Activated gamma-delta T cell treated with Interleukin-2 at 50 U/mL for 16 hours (primary cell): ENCODE measurements around the gene ZXDC.

Experiments
- DNase-seq: peaks from one replicate; pipeline ENCODE4 v3.0.0-alpha.2; 2020

Gene ZXDC

DNA sequence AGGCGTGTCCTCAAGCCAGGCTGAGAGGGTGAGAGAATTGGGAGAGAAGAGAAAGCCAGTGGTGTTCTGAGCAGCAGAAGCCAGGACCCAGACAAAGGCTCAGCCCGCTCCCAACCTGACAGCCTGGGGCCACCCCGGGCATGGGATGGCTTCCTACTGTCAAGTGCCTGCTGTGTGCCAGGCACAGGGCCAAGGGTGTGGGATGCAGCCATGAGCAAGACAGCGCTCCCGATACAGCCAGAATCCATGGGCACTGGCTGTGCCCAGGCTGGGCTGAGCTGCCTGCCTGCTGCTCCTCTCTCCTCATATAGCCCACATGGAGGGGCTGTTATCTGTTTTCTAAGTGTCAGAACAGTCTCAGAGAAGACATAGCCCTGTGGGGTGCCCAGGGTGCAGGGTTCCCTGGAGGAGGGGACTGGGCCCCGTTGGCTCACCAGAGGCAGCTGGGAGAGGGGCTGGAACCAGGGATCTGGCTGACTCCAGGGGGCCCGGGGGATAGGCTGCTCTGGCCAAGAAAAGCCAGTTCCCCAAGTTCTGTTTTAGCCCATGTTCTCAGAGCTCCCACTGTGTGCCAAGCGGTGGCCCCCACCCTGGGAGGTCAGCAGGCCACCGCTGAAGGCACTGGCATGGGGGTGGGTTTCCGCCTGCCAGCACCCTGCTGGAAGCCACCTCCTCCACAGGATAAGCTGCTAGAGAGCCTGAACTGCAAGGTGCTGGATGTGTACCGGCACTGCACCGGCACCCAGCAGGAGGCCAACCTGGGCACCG, 42.0 kb downstream of the ZXDC start:
- no peak for DNase-seq

DNA sequence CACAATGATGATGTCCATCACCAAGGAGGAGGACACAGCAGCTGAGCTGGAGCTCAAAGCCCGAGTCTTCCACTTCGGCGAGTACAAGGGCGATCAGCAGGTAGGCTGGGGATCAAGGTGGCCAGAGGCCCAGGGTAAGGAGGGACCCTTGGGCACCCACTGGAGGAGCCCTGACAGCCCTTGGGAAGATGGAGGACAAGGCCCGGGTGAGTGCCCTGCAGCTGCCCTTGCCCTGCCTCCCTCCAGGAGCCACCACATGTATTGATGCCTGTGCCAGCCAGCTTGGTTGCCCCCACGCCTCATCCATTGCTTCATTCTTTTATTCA, 42.6 kb downstream of the ZXDC start:
- DNase-seq, result no peak

DNA sequence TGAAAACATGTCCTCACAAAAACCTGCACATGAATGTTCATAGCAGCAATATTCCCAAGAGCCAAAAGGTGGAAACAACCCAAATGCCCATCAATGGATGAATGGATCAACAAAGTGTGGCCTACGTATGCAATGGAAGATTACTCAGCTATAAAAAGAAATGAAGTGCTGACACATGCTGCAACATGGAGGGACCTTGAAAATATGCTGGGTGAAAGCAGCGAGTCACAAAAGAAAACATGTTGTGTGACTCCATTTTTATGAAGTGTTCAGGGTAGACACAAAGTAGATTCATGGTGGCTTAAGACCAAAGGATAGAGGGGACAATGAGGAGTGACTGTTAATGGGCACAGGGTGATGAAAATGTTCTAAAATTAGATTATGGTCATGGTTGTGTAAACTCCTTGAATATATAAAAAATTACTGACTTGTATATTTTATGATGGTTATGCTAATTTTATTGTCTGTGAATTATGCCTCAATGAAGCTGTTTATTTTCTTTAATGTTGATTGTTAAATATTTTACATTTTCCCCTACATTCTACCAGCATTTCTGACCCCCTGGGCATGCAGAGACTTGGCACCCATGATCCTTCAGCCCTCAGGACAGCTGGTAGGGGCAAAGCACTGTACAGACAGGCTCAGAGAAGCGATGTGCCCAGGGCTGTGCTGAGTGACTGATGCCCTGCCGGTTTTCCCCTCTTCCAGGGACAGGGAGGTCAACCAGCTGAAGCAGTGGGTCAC, 43.2 kb downstream of the ZXDC start:
- DNase-seq, result no peak

DNA sequence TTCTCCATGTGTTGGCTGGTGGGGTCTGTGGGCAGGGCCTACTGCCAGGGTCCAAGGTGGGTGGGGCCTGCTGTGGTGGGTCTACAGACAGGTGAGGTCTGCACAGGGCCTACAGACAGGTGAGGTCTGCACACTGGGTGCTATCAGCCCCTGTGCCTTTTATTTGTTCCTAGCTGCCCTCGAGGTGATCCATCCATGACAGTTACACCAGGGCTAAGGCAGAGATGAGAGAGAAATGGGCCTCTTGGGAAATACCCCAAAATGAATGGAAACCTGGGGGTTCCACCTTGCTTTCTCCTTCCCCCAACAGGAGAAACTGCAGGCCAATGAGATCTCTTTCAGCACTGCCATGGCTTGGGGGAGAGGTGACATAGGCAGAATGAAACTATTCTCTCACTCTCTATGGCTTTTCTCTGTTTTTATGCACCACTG, 44.6 kb downstream of the ZXDC start:
- no peak for DNase-seq

DNA sequence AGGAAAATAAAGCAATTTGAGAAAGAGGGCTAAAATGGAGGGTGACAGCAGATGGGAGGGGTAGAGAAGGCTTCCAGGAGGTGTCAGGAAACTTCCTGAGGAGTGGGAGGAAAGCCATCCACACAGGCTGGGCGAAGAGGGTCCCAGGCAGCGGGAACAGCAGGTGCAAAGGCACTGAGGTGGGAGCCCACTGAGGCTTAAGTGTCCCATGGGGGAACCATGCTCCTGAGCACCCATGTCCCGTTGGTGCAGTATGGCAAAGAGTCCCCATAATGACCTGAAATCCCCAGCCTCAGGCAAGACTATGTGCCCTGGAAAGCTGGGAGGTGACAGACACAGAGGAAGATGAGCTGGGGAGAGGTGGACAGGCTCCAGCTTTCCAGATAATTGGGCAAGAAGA, 50.9 kb downstream of the ZXDC start:
- no peak for DNase-seq

DNA sequence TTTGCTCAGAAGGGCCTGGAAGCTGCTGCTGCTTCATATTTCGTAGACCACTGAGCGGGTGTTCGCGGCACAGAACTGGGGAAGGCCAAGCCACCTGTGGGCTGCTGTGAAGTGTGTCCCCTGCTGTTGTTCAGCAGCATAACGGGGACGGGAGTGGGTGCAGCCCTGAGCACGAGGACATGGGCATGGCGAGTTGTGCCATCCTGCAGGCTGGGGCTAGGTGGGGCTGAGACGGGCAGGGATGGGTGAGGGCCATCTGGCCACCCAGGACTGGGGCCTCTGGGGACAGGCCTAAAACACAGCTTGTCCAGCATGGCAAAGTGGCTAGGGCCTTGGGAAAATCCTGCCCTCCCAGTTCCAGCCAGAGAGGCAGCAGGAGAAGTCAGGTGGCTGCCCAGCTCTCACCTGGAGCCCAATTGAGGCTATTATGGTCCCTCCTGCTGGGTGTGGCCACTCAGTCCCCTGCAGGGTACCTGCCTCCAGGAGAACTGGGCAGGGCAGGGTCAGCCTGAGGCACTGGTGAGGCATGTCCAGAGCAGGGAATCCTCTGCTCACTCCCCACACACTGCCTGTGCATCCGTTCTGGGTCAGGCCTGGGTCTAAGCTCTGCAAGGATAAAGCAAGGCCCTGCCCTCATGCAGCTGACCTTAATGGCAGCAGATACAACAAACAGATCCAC, 51.5 kb downstream of the ZXDC start:
- no peak for DNase-seq

DNA sequence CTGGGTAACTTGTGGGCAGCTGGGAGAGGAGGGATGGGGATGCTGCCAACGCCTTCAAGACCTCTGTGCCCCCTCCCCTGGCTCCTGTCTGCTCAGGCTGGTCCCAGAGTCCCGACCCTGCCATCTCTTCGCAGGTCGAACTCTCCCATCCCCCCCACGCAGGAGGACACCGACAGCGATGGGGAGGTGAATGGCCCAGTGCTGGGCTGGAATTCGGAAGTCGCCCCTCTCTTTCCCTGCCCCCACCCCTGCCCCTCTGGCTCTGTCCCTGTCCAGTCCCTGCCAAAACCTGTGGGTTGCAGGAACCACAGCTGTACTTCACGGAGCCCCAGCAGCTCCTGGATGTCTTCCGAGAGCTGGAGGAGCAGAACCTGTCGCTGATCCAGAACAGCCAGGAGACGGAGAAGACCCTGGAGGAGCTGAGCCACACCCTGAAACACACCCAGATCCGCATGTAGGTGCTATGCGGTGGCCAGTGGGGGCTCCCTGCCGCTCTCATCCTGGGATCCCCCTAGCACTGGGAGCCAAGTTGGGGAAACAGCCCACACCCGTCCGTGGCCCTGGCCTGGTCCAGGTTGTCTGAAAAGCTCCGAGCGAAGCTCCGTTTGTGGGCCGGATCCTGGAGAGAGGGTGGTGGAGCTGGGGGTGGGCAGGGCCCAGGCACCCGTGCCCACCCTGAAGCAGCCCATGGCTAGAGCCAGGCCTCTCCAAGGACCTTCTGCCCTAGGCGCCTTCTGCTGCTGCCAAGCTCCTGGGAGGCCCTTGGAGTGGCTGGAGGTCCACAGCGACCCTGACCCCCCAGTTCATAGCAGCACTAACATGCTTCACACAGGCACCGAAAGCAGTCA, 52.3 kb downstream of the ZXDC start:
- DNase-seq, result no peak

DNA sequence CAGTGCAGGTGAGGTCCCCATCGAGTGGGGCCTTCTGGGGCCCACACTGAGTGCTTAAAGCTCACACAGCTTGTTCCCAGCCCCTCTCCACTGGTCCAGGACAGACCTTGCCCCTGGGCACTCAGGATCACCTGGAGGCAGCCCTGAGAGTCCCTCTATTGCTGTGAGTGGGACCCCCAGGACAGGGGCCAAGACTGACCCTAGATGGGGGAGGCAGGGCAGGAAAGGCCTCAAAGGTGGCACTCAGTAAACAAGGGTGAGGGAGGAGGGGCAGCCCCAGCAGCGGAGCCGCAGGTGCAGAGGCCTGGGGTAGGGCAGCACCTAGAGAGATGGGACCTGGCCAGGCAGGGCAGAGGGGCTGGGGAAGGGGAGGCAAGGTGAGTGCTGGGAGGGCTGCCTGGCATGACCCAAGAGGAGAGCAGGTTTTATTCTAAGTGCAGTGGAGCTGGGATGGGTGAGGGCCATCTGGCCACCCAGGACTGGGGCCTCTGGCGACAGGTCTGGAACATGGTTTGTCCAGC, 53.1 kb downstream of the ZXDC start:
- DNase-seq, result no peak

DNA sequence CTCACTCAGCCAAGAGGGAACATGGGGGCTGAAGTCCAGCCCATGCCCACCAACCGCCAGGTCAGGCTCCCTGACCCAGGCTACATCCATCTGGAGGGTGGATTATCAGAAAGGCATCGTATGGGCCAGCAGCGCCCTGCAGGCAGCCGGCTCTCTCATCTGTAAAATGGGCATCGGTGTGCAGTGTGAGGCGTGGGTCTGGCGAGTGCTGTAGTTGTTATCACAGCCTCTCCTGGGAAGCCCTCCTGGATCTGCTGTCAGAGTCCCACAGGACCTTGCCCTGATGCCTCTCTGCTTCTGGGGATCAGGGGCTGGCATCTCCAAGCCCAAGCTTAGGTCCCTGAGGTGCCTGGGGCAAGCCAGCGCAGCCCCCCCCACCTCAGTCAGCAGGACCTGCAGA, 53.6 kb downstream of the ZXDC start:
- DNase-seq, result no peak

DNA sequence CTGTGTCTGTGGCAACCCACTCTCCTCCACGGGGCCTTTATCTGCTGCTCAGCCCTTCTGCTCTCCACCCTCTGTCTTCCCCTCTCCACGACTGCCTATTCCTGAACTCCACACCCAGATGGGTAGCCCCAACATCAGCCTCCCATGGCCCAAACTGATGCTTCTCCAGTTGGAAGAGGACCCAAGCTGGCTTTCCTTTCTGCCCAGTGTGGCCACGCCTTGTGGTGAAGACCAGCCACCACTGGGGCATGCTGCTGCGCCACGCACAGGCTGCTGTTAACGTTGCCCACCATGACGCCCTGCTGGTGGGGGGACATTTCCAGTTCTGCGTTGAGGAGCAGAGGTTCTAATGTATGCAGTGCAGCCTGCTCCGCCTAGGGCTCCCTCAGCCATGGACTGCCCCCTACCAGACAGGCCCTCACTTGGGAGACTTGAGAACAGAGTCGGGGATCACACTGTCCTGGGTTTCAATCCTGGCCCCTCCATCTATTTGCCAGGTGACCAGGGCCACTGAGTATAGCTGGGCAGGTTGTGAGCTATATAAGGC, 54.0 kb downstream of the ZXDC start:
- no peak for DNase-seq

DNA sequence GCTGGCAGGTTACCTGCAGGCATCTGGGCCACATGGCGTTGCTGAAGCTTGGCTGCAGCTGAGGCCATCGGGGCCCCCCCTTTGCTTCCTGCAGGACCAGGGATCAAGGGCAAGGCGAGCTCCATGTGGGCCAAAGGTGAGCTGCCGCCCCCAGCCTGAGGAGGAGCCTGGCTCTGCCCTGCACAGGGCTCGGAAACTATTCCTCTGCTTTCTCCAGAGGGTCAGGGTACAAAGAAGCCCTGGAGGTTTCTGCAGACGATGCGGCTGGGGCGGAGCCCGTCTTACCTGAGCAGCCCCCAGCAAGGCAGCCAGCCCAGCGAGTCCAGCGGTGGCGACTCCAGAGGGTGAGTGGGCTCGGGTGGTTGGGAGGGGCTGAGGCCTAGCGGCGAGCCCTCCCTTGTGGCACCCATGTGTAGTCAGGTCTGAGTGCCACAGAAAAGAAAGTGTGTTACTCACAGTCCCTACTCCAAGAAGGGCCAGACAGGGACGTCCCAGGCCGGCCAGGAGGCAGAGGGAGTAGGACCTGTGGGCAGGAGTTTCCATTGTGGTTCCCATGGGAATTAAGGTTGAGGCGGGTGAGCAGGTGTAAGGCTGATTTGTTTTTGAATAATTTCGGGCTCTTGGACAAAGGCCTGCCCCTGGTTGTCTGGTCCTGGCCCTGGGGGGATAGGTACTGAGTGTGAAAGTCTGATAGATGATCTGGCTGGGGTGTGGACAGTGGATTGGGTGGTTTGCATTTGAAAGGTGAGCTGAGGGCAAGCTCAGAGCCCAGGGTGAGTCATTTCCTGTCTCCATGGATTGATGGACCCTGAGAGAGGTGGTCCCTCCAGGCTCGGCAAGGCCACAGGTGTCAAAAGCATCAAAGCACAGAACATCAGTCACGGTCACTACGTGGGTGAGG, 55.6 kb downstream of the ZXDC start:
- no peak for DNase-seq

DNA sequence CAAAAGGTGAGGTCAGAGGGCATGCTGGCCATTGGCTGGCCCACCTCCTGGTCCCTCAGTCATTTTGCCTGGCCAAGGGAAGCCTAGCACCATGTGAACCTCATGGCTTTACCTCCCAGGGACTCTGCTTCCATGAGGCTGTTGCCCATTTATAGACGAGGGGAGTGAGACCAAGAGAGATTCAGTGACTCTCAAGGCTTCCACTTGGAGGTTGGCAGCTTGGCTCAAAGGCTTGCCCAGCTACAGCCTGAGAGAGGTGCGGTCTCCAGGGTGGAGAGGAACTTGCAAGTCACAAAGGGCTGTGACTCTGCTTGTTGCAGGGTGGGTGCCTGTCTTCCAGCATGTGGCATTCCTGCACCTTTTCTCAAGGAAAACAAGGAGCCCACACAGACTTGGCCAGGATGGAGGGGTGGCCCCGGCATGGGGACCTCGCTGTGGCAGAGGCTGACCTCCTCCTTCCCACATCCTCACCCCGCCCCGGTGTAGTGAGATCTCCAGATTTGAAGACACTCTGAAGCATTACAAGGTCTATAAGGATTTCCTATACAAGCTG, 56.5 kb downstream of the ZXDC start:
- no peak for DNase-seq

DNA sequence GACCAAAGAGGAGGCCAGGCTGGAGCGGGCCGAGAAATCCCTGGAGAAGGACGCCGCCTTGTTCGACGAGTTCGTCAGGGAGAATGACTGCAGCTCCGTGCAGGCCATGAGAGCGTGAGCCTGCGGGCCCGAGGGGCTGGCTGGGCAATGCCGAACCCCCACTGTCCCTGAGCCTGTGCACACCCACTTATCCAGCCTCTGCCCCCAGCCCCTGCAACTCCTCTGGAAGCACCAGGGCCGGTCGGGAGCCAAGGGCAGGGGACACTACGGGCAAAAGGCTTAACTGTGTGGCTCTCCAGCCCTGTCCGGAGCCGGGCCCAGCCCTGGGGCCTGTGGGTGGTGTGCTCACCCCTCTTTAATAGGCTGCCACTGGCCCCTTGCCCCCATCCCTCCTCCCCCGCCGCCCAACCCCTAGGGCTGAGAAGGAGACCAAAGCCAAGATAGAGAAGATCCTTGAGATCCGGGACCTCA, 57.0 kb downstream of the ZXDC start:
- no peak for DNase-seq

DNA sequence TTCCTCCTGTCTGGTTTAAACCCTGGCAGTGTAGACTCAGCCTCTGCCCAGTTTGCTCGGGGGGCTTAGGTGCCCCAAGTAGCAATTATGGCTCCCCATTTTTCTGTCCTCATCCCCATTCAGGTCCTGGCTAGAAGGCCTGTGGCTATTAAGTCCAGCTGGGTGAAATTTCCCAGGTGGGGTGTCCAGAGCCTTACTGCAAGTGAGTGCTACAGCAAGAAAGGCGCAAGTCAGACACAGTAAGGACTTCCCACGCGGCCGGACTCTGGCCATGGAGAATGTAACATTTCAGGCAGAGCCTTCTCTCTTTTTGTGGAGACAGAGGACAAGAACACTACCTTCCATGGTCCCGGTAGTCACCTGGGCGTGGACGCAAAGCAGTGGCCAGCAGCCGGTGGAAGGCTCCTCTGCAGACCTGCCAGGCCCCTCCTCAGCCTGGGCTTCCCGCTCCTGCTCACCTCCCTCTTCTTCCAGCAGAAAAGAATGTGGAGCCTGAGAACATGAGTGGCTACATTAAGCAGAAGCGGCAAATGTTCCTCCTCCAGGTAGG, 57.6 kb downstream of the ZXDC start:
- DNase-seq, result no peak

DNA sequence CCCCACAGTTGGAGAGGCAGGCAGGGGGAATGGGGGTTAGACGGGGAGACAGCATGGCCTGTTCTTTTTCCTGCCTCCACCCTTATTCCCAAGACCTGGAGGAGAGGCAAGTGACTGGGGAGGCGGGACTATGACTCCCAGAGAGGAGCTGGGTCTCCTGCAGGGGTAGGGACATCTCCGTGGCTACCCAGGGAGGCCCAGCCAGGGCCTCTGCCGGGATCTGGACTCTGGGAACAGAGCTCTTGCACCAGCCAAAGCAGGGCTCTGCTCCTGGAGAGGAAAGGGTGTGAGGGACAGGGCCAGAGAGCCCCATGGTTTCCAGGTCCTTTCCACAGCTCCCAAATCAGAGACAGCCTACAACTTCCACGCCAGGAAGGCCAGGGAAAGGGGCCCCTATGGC, 58.2 kb downstream of the ZXDC start:
- DNase-seq, result no peak

DNA sequence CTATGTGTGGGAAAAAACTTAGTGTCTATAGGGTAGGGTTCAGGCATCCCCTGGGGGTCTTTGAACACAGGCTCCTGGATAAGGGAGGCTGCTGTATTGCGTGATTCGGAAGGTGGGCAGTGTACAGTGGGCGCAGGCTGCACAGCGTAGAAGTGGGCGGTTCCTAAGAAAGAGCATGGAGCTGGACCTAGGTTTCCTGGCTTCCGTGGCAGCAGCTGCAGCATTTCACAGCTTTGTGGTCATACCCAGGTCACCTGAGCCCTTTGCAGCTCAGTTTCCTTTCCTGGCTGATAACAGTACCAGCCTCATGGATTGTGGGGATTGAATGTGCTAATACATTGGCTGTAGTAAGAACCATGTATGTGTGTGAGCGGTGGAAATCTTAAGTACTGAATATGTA, 58.7 kb downstream of the ZXDC start:
- DNase-seq, result no peak

DNA sequence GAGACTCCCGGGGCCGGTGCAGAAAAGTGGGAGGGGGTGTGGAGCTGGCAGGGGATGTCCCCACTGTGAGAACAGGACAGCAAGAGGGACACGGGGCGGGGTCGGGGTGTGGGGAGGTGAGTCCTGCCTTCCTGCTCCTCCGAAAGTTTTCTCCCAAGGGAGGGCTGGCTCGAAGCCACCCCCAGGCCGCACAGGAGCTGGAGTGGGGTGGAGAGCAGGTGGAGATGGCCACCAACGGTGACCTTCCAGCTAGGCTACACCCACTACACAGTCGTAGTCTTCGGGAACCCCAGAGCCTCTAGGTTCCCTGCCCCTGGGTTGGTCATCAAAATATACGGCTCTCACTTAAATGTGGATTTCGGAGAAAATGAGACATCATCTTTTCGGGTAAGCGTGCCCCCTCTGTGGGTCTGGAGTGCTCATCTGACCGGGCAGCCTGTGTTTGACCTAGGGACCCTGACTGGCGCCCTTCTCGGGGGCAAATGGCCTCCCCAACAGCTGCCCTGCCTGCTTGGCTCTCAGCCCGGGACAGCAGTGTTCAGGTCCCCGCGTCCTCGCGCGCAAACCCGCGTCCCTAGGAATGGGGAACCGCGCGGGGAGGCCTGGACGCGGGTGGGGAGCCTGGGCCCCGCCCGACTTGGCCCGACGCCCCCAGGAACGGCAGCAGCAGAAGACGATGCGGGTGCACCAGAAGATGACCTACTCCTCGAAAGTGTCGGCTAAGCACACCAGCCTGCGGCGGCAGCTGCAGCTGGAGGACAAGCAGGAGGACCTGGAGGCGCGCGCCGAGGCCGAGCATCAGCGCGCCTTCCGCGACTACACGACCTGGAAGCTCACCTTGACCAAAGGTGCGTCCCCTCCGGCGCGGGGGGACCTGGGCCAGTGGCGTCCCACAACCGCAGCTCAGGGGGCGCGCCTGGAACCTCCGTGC, 59.8 kb downstream of the ZXDC start:
- no peak for DNase-seq

DNA sequence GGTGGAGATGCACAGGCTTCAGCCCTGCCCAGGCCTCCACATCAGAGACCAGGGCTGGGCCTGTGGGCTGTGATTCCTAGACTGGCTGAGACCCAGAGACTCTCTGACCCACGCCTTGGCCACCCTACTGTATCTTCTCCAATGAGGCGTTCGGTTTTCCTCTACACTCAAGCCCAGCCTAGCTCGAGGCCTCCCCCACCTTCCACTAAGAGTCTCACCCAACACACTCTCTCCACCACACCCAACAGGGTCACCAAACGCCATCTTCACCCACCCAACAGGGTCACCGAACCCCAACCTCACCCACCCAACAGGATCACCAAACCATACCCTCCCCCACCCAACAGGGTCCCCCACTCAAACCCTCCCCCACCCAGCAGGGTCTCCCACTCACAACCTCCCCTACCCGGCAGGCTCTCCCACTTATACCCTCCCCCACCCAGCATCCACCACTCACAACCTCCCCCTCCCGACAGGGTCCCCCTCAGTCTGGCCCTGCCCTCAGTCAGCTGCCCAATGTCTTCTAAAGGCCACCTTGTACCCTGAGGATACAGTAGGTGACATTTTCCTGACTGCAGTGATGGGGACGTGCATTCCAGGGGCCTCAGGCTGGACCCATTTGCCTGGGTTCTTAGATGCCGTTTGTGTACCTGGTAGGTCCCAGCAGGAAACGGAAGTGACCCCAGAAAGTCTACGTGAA, 60.6 kb downstream of the ZXDC start:
- no peak for DNase-seq

DNA sequence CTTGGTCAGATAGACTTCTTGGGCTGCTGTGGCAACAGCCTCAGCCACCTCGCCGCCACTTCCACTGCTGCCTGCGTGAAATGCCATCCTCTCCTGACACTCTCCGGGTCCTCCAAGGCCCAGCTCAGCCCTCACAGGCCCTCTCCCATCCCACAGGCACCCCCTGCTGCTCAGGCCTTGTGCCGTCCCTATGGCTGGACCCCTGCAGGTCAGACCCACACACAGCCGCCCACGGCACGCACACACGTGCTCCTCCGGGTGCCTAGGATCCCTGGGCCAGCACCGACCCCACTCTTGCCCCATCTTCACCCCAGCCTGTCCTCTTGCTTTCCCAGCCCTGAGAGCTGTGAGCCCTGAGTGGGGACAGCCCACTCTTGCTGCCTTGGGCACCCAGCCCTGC, 61.3 kb downstream of the ZXDC start:
- no peak for DNase-seq
